ENCODE measurements around the gene PLA2G4F.

PLA2G4F gene

GRCh38 chr15:42152921-42153698, 3.3 kb downstream of the PLA2G4F start:
- TF ChIP-seq EZH2 (IDR thresholded peaks at IDR 0.05; ENCODE audit: borderline replicate concordance, low read length): no peak
- TF ChIP-seq CTCF (IDR thresholded peaks at IDR 0.05; ENCODE audit: low read length): no peak
- Histone ChIP-seq H3K27me3 (ENCODE audit: insufficient read depth, low read length) (no peaks in the 10 kb centered on the region; the same call in 1 of the 2 replicates), H3K36me3 (ENCODE audit: insufficient read depth, low read length) (no peaks in the 10 kb centered on the region), H3K9me3 (ENCODE audit: low read length) (no peaks in the 10 kb centered on the region), H3K79me2 (ENCODE audit: insufficient read depth, low read length) (no peaks in the 10 kb centered on the region), H2AFZ (ENCODE audit: low read length) (no peak overlapping the region), H3K9me2 (ENCODE audit: low read depth, low read length) (no peaks in the 10 kb centered on the region), H3K27ac (ENCODE audit: low read depth, low read length, poor library complexity, severe bottlenecking) (no peak overlapping the region), H3K4me1 (ENCODE audit: insufficient read depth, low read length, severe bottlenecking) (no peaks in the 10 kb centered on the region), H3F3A (ENCODE audit: insufficient read depth, low read length) (no peaks in the 10 kb centered on the region), H3K4me2 (ENCODE audit: low read length) (no peak overlapping the region), H3K4me3 (ENCODE audit: low read depth, low read length, poor library complexity, severe bottlenecking) (no peak overlapping the region), H3K9ac (ENCODE audit: low read length) (no peak overlapping the region), H4K20me1 (ENCODE audit: insufficient read depth, low read length) (no peaks in the 10 kb centered on the region)

GRCh38 chr15:42152196-42152920, 4.1 kb downstream of the PLA2G4F start:
- no peaks in the 10 kb centered on the region for H3K79me2 ChIP-seq (ENCODE audit: insufficient read depth, low read length)
- H4K20me1 ChIP-seq (ENCODE audit: insufficient read depth, low read length): no peaks in the 10 kb centered on the region
- no peaks in the 10 kb centered on the region for H3K9me2 ChIP-seq (ENCODE audit: low read depth, low read length)
- H3K4me3 ChIP-seq (ENCODE audit: low read depth, low read length, poor library complexity, severe bottlenecking): no peak overlapping the region
- no peak overlapping the region for H3K4me2 ChIP-seq (ENCODE audit: low read length)
- TF ChIP-seq EZH2 (IDR thresholded peaks at IDR 0.05; ENCODE audit: borderline replicate concordance, low read length): no peak
- TF ChIP-seq CTCF (IDR thresholded peaks at IDR 0.05; ENCODE audit: low read length): no peak
- no peaks in the 10 kb centered on the region for H3F3A ChIP-seq (ENCODE audit: insufficient read depth, low read length)
- H3K4me1 ChIP-seq (ENCODE audit: insufficient read depth, low read length, severe bottlenecking): no peaks in the 10 kb centered on the region
- H3K27ac ChIP-seq (ENCODE audit: low read depth, low read length, poor library complexity, severe bottlenecking): no peak overlapping the region
- H3K27me3 ChIP-seq (ENCODE audit: insufficient read depth, low read length): no peaks in the 10 kb centered on the region; the same call in 1 of the 2 replicates
- no peaks in the 10 kb centered on the region for H3K9me3 ChIP-seq (ENCODE audit: low read length)
- H3K9ac ChIP-seq (ENCODE audit: low read length): no peak overlapping the region
- no peaks in the 10 kb centered on the region for H3K36me3 ChIP-seq (ENCODE audit: insufficient read depth, low read length)
- no peak overlapping the region for H2AFZ ChIP-seq (ENCODE audit: low read length)

GRCh38 chr15:42151736-42152135, 4.7 kb downstream of the PLA2G4F start:
- no peak for TF ChIP-seq CTCF (IDR thresholded peaks at IDR 0.05; ENCODE audit: low read length)
- no peak for TF ChIP-seq EZH2 (IDR thresholded peaks at IDR 0.05; ENCODE audit: borderline replicate concordance, low read length)
- Histone ChIP-seq H3K4me1 (ENCODE audit: insufficient read depth, low read length, severe bottlenecking) (no peaks in the 10 kb centered on the region), H3K9ac (ENCODE audit: low read length) (no peak overlapping the region), H3K4me2 (ENCODE audit: low read length) (no peak overlapping the region), H3K27me3 (ENCODE audit: insufficient read depth, low read length) (no peaks in the 10 kb centered on the region; the same call in 1 of the 2 replicates), H3K4me3 (ENCODE audit: low read depth, low read length, poor library complexity, severe bottlenecking) (no peak overlapping the region), H4K20me1 (ENCODE audit: insufficient read depth, low read length) (no peaks in the 10 kb centered on the region), H3K9me3 (ENCODE audit: low read length) (no peaks in the 10 kb centered on the region), H3K36me3 (ENCODE audit: insufficient read depth, low read length) (no peaks in the 10 kb centered on the region), H3F3A (ENCODE audit: insufficient read depth, low read length) (no peaks in the 10 kb centered on the region), H3K79me2 (ENCODE audit: insufficient read depth, low read length) (no peaks in the 10 kb centered on the region), H3K27ac (ENCODE audit: low read depth, low read length, poor library complexity, severe bottlenecking) (no peak overlapping the region), H3K9me2 (ENCODE audit: low read depth, low read length) (no peaks in the 10 kb centered on the region), H2AFZ (ENCODE audit: low read length) (no peak overlapping the region)

Data from OCI-LY1 (cell line).